Vagina (tissue), 2 donors: ENCODE results near the gene NTNG1. TPM values are rescaled to one million over a fixed set of nuclear protein-coding genes. Genes with fewer than 3 reads are reported as not detected.

Experiments used
- DNase-seq, 2 donors: peaks; one replicate each; pipeline ENCODE4 v3.0.0-alpha.2; 2017; ENCODE audit errors: extremely low spot score in 2 of 2
- H3K27ac ChIP-seq: fragments of 200-600 bp; sonication (generic); one replicate; pipeline ENCODE4 v1.5.1; 2019
- H3K27me3 ChIP-seq: fragments of 200-600 bp; sonication (generic); one replicate; pipeline ENCODE4 v1.5.1; 2019
- H3K36me3 ChIP-seq, 2 donors: fragments of 200-600 bp; sonication (generic); one replicate each; pipeline ENCODE4 v1.5.1; 2017 to 2019
- H3K4me1 ChIP-seq: fragments of 200-600 bp; sonication (generic); one replicate; pipeline ENCODE4 v1.5.1; 2019
- H3K4me3 ChIP-seq, 2 donors: fragments of 200-600 bp; sonication (generic); 1 replicate in 1 of 2; 2 replicates in 1 of 2; pipeline ENCODE4 v1.5.1; 2016 to 2019
- H3K9me3 ChIP-seq: fragments of 200-600 bp; sonication (generic); one replicate; pipeline ENCODE4 v1.5.1; 2019
- POLR2A ChIP-seq, 2 donors: fragments of 450-650 bp; IDR thresholded peaks; one replicate each; pipeline ENCODE4 v1.6.1; 2017; ENCODE audit warnings: antibody characterized with exemption in 2 of 2, mild to moderate bottlenecking in 2 of 2, moderate library complexity in 2 of 2
- POLR2AphosphoS5 ChIP-seq, 2 donors: sonication (generic); formaldehyde crosslinking; IDR thresholded peaks; one replicate each; pipeline ENCODE4 v1.9.0; 2017; ENCODE audit warnings: antibody characterized with exemption in 2 of 2, mild to moderate bottlenecking in 2 of 2, low read depth in 1 of 2; ENCODE audit not compliant: insufficient read depth in 1 of 2
- intact Hi-C: fragments of 100-400 bp; cut with DNase I; formaldehyde crosslinking; loops from one replicate; pipeline ENCODE4 v1.15.1; 2023
- total RNA-seq: library from RNA; depleted of rRNA; stranded (reverse); fragments of >200 nt; gene quantifications from one replicate; pipeline ENCODE4 v1.2.3, GENCODE V29; 2016
- TF ChIP-seq, protein P1 (sequence below), 3 experiments: fragments of 450-650 bp in 2 of 3; fragments of 200-600 bp in 1 of 3; sonication (generic) in 1 of 3; IDR thresholded peaks; one replicate each; pipeline ENCODE4 v1.5.1; 2017 to 2019; ENCODE audit warnings: antibody characterized with exemption in 3 of 3, mild to moderate bottlenecking in 2 of 3, moderate library complexity in 2 of 3

The NTNG1 gene
- total RNA-seq, 1 donor from 2014 or later: 6.6 TPM

DNA sequence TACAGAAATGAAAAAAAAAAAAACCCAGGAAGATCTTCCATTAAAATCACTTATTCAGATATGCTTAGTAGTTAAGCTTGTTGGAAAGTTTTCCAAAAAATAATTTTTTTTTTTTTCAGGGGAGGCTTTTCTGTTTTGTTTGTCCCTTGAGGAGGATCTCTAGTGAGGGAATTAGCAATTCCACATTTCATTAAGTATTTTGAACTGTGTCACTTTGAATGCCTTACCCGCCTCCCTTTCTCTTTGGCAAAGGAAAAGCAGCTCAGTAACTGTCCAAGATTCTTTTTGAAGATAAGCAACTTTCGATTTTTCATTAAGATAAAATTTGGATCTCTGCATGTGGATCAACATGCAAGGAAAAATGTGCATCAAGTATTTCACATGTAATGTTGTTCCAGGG is 1.8 kb downstream of the NTNG1 start:
- TF ChIP-seq POLR2A (IDR thresholded peaks at IDR 0.05) (no peak), POLR2AphosphoS5 (IDR thresholded peaks at IDR 0.05; ENCODE audit: insufficient read depth in 1 of 2, low read depth in 1 of 2) (no peak)
- TF ChIP-seq, protein P1, sequence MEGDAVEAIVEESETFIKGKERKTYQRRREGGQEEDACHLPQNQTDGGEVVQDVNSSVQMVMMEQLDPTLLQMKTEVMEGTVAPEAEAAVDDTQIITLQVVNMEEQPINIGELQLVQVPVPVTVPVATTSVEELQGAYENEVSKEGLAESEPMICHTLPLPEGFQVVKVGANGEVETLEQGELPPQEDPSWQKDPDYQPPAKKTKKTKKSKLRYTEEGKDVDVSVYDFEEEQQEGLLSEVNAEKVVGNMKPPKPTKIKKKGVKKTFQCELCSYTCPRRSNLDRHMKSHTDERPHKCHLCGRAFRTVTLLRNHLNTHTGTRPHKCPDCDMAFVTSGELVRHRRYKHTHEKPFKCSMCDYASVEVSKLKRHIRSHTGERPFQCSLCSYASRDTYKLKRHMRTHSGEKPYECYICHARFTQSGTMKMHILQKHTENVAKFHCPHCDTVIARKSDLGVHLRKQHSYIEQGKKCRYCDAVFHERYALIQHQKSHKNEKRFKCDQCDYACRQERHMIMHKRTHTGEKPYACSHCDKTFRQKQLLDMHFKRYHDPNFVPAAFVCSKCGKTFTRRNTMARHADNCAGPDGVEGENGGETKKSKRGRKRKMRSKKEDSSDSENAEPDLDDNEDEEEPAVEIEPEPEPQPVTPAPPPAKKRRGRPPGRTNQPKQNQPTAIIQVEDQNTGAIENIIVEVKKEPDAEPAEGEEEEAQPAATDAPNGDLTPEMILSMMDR (IDR thresholded peaks at IDR 0.05): no peak
- Histone ChIP-seq H3K4me3 (no peak overlapping the region), H3K27me3 (no peaks in the 10 kb centered on the region), H3K9me3 (no peaks in the 10 kb centered on the region), H3K4me1 (peaks cover 8% of the 10 kb centered on the region), H3K36me3 (no peaks in the 10 kb centered on the region), H3K27ac (no peak overlapping the region)
- intact Hi-C loops: no loop called here
- DNase-seq: no peak

DNA sequence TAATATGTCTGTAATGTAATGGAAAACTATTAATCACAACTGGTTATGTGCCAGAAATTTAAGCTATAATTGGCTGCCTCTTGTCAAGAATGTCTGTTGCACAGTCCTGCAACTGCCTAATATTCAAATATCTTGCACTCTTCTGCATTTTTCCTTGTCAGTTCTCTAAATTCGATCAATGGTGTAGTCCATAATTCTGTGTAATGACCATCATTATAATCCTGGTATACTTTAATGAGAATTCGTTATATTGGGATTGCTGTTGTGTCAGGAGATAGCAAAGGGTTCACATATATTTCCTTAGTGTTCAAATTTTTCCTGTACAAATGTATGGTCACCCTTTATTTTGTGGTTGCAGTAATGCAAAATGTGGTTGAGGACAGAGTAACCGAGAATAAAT is 4.8 kb downstream of the NTNG1 start:
- intact Hi-C loops: no loop called here
- Histone ChIP-seq H3K27me3 (no peaks in the 10 kb centered on the region), H3K4me1 (no peaks in the 10 kb centered on the region), H3K9me3 (no peaks in the 10 kb centered on the region), H3K27ac (no peak overlapping the region), H3K36me3 (no peaks in the 10 kb centered on the region), H3K4me3 (no peak overlapping the region)
- TF ChIP-seq, protein P1 (IDR thresholded peaks at IDR 0.05): no peak
- no peak for TF ChIP-seq POLR2A (IDR thresholded peaks at IDR 0.05)
- no peak for TF ChIP-seq POLR2AphosphoS5 (IDR thresholded peaks at IDR 0.05; ENCODE audit: insufficient read depth in 1 of 2, low read depth in 1 of 2)
- no peak for DNase-seq

DNA sequence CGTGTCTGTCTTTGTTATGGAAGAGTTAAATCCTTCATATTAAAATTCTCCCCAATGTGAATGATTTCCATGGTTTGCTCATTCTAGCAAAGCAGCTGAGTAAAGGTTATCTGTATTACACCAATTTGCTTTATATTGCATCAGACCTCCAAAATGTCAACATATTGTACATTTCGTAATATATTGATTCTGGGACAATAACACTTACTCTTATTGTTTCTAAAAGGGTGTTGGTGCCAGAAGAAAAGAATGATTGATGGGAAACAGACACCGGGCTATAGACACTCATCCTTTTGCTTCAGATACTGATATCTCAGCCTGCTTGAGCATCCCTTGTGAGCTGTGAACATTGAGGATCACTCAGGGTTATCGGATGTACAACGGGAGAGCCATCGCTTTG is 7.0 kb downstream of the NTNG1 start:
- Histone ChIP-seq H3K27me3 (no peaks in the 10 kb centered on the region), H3K4me1 (no peaks in the 10 kb centered on the region), H3K9me3 (no peaks in the 10 kb centered on the region), H3K27ac (no peak overlapping the region), H3K4me3 (no peak overlapping the region), H3K36me3 (no peaks in the 10 kb centered on the region)
- intact Hi-C loops: no loop called here
- no peak for DNase-seq
- TF ChIP-seq, protein P1 (IDR thresholded peaks at IDR 0.05): no peak
- TF ChIP-seq POLR2A (IDR thresholded peaks at IDR 0.05): no peak
- TF ChIP-seq POLR2AphosphoS5 (IDR thresholded peaks at IDR 0.05; ENCODE audit: insufficient read depth in 1 of 2, low read depth in 1 of 2): no peak

DNA sequence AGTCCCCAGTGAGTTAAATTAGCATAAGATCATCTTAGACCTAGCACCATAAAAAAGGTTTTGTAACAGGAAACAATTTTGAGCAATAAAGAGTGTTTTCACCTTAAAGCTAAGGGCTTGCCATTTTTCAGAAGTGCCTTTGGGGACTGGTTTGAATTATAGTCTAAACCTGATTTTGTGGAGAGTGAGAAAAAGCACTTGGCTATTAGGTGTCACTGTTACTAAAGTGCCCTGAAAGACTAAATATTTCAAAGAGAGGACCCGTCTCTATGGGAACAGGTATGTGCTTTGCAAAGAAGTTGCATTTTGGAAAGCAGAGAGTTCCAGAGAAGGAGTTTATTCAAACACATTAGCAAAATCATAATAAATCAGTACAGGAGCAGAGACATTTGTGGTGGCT is 9.1 kb downstream of the NTNG1 start:
- no peaks in the 10 kb centered on the region for H3K4me1 ChIP-seq
- H3K36me3 ChIP-seq: no peaks in the 10 kb centered on the region
- no peak overlapping the region for H3K27ac ChIP-seq
- H3K9me3 ChIP-seq: no peaks in the 10 kb centered on the region
- no peak overlapping the region for H3K4me3 ChIP-seq
- no peaks in the 10 kb centered on the region for H3K27me3 ChIP-seq
- no peak for DNase-seq
- TF ChIP-seq POLR2A (IDR thresholded peaks at IDR 0.05): no peak
- TF ChIP-seq, protein P1 (IDR thresholded peaks at IDR 0.05): no peak
- intact Hi-C loops: no loop called here

DNA sequence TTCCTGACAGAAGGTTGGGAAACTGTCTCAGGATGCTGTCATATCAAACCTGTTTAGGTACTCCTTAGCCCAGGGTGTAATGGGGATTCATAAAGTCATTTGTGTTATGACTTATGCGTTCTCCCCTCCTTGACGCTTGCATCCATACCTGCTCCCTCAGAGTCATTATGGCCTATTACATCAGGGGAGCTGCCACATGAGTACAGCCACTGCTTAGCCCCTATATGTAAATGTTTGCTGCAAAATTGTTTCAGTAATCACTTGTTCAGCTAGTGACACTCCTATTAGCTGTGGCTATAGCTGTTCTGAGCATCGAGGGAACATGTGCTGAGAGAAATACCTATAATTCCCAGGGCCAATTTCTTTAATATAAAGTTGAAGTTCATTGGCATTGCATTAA is 10.5 kb downstream of the NTNG1 start:
- Histone ChIP-seq H3K4me3 (no peak overlapping the region), H3K9me3 (no peaks in the 10 kb centered on the region), H3K27me3 (no peaks in the 10 kb centered on the region), H3K4me1 (no peaks in the 10 kb centered on the region), H3K27ac (no peak overlapping the region), H3K36me3 (no peaks in the 10 kb centered on the region)
- DNase-seq: no peak
- intact Hi-C loops: no loop called here
- TF ChIP-seq, protein P1 (IDR thresholded peaks at IDR 0.05): no peak
- TF ChIP-seq POLR2A (IDR thresholded peaks at IDR 0.05) (no peak), POLR2AphosphoS5 (IDR thresholded peaks at IDR 0.05; ENCODE audit: insufficient read depth in 1 of 2, low read depth in 1 of 2) (no peak)
